ENCODE data around the gene TYW5. TPM values are rescaled to one million over a fixed set of nuclear protein-coding genes. Genes with fewer than 3 reads are reported as not detected.

TYW5 gene
- total RNA-seq, 2 donors from 2014 or later = 7.6 to 8.1 TPM

DNA sequence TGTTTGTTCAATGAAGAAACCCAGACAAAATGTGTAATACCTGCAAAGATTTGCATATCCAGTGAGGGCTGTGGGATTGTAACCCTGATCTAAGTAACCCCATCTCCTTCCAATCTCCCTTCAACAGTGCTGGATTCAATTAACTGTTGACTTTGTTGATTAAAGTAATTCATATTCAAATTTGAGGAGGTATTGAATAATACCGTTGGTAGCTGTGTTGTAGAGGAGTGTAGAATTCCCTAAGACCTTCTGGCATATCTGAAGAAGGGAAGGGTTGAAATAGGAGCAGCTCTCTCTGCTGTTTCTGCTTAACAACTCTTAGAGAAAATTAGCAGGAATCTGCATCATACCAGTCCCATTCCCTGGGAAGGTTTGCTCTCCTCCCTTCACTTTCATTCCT lies 28.2 kb upstream of the TYW5 start:
- no peaks in the 10 kb centered on the region for H3K36me3 ChIP-seq
- H3K4me1 ChIP-seq = peaks cover 7% of the 10 kb centered on the region
- DNase-seq = no peak
- TF ChIP-seq CTCF (IDR thresholded peaks at IDR 0.05) = no peak
- intact Hi-C loops (cut with DNase I) = loop anchor here (5.0 kb wide), 1 partner anchor 324 kb away; the partner anchor contains the start of gene SPATS2L
- H3K4me3 ChIP-seq = no peak overlapping the region
- H3K9ac ChIP-seq (ENCODE audit: low read depth in 2 of 2, low read length in 2 of 2) = no peak overlapping the region
- no peaks in the 10 kb centered on the region for H3K27me3 ChIP-seq
- H3K27ac ChIP-seq = no peak overlapping the region
- no peaks in the 10 kb centered on the region for H3K9me3 ChIP-seq

GRCh38 chr2:199982126-199982843 lies 27.0 kb upstream of the TYW5 start:
- no peak for TF ChIP-seq CTCF (IDR thresholded peaks at IDR 0.05)
- no peaks in the 10 kb centered on the region for H3K36me3 ChIP-seq
- DNase-seq = no peak
- no peaks in the 10 kb centered on the region for H3K9me3 ChIP-seq
- no peak overlapping the region for H3K9ac ChIP-seq (ENCODE audit: low read depth in 2 of 2, low read length in 2 of 2)
- H3K4me3 ChIP-seq = no peak overlapping the region
- intact Hi-C loops (cut with DNase I) = loop anchor here (5.0 kb wide), 1 partner anchor 325 kb away; the partner anchor contains the start of gene SPATS2L
- no peaks in the 10 kb centered on the region for H3K27me3 ChIP-seq
- no peak overlapping the region for H3K27ac ChIP-seq
- peaks cover 7% of the 10 kb centered on the region for H3K4me1 ChIP-seq

DNA sequence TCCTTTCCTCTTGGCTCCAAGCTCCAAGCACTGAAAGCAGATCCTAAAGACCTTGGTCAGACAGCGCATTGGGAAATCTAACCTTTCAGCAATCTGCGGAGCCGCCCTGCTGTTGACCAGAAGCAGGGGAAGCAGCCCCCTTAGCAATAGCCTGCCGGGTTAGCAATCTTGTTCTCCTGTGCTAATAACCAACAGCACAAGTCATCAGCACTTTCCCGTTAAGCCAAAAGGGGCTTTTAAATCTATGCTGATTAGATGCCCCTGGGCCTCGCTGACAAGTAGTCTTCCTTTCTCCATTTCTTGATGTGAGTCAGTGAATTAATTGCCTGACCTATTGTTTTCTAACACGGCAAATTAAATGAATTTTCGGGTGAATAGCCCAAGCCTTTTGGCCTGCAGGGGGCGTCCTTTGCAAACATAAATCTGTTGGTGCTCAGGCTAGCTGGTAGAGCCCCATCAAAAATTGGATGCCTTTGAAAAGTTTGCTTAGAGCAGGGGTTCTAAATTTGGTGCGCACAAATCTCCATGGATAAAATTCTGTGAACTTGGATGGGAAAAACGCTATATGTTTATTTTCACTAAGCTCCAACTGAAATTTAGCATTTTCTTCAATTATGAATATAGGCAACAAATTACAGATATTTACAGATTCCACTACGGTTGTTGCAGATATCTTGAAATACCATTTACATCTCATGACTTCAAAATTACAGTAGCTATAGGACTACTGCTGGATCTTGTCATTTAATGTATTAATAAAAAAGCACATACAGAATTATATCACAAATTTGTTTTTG lies 24.7 kb upstream of the TYW5 start:
- Histone ChIP-seq H3K27me3 (no peaks in the 10 kb centered on the region), H3K27ac (no peak overlapping the region), H3K9ac (ENCODE audit: low read depth in 2 of 2, low read length in 2 of 2) (no peak overlapping the region), H3K4me1 (peaks cover 7% of the 10 kb centered on the region), H3K9me3 (no peaks in the 10 kb centered on the region), H3K4me3 (no peak overlapping the region), H3K36me3 (no peaks in the 10 kb centered on the region)
- peak; percentile 90 for DNase-seq
- intact Hi-C loops (cut with DNase I) = loop anchor here (5.0 to 10.0 kb wide), 3 partner anchors 327 to 755 kb away; partner anchors contain the start of gene SPATS2L
- TF ChIP-seq CTCF (IDR thresholded peaks at IDR 0.05) = peak; percentile 89

GRCh38 chr2:199979398-199979797 lies 24.1 kb upstream of the TYW5 start:
- Histone ChIP-seq H3K27me3 (no peaks in the 10 kb centered on the region), H3K4me1 (peaks cover 7% of the 10 kb centered on the region), H3K4me3 (no peak overlapping the region), H3K9ac (ENCODE audit: low read depth in 2 of 2, low read length in 2 of 2) (no peak overlapping the region), H3K36me3 (no peaks in the 10 kb centered on the region), H3K9me3 (no peaks in the 10 kb centered on the region), H3K27ac (no peak overlapping the region)
- intact Hi-C loops (cut with DNase I) = loop anchor here (5.0 to 10.0 kb wide), 2 partner anchors 503 to 755 kb away; no protein-coding TSS in a partner anchor
- TF ChIP-seq CTCF (IDR thresholded peaks at IDR 0.05) = no peak
- DNase-seq = no peak

- H3K9ac ChIP-seq (ENCODE audit: low read depth in 2 of 2, low read length in 2 of 2) = no peak overlapping the region
Measured at GRCh38 chr2:199977984-199978415, 22.7 kb upstream of the TYW5 start.

More at GRCh38 chr2:199977984-199978415, 22.7 kb upstream of the TYW5 start:
- peak; percentile 84 for DNase-seq
- peak overlapping the region; percentile 53 for H3K27ac ChIP-seq
- no peak for TF ChIP-seq CTCF (IDR thresholded peaks at IDR 0.05)
- H3K27me3 ChIP-seq = no peaks in the 10 kb centered on the region
- H3K9me3 ChIP-seq = no peaks in the 10 kb centered on the region
- intact Hi-C loops (cut with DNase I) = loop anchor here (5.0 to 10.0 kb wide), 2 partner anchors 504 to 757 kb away; no protein-coding TSS in a partner anchor
- no peaks in the 10 kb centered on the region for H3K36me3 ChIP-seq
- no peak overlapping the region for H3K4me3 ChIP-seq
- H3K4me1 ChIP-seq = peaks cover 7% of the 10 kb centered on the region
